ENCODE measurements around the gene FERMT1. TPM values are rescaled to one million over a fixed set of nuclear protein-coding genes. Genes with fewer than 3 reads are reported as not detected.

The FERMT1 gene
- total and polyA plus RNA-seq, 2 of the 13 experiments (the other 11 are each of a cell fraction or from before 2014, with no cell fraction given) = 15.8 to 29.5 TPM

- peaks cover 2 to 5% of the 10 kb centered on the region in 2 experiments; a peak in 3 of 5 replicates for H3K27me3 ChIP-seq (ENCODE audit: control insufficient read depth in 1 of 2, insufficient read depth in 2 of 2, low read length in 2 of 2)
- ChIA-PET CTCF (ENCODE audit: low intra/inter-chr PET ratio, low total read pairs) (no interaction called here), POLR2A (no interaction called here)
- DNase-seq (ENCODE audit: low spot score) = no peak
- H4K20me1 ChIP-seq (ENCODE audit: insufficient read depth, low read length) = no peaks in the 10 kb centered on the region
- no peak for FAIRE-seq
- H3K4me3 ChIP-seq (replicated peaks in 1 of 3; ENCODE audit: insufficient read depth in 1 of 3, low read depth in 2 of 3, low read length in 3 of 3) = no peak overlapping the region
- ATAC-seq = no peak
- intact Hi-C loops (cut with micrococcal nuclease; ENCODE audit: unreplicated experiment) (no loop called here), in situ Hi-C loops (cut with HindIII; ENCODE audit: extremely low pct_ligation_motif_present, low pct_unique_long_range_greater_than_20kb) (no loop called here)
- no peaks in the 10 kb centered on the region for H3K36me3 ChIP-seq (replicated peaks in 1 of 2; ENCODE audit: control insufficient read depth in 1 of 2, insufficient read depth in 2 of 2, low read length in 2 of 2)
- H2AFZ ChIP-seq (ENCODE audit: low read length) = no peak overlapping the region
- H3K9ac ChIP-seq (ENCODE audit: insufficient read depth, low read depth, low read length) = no peak overlapping the region
- H3K4me2 ChIP-seq (ENCODE audit: low read depth, low read length) = no peak overlapping the region
- no peak overlapping the region for H3K27ac ChIP-seq (ENCODE audit: extremely low read length, insufficient read depth, low read length)
- TF ChIP-seq ZNF782 (CRISPR knock-in tag; IDR thresholded peaks at IDR 0.05; ENCODE audit: borderline replicate concordance) (no peak), REL (CRISPR knock-in tag; conservative IDR thresholded peaks at IDR 0.05) (no peak), ZNF709 (CRISPR knock-in tag; IDR thresholded peaks at IDR 0.05) (no peak), TRAFD1 (CRISPR knock-in tag; IDR thresholded peaks at IDR 0.05; ENCODE audit: borderline replicate concordance) (no peak), SOX6 (IDR thresholded peaks at IDR 0.05) (no peak), SOX6 (CRISPR knock-in tag; IDR thresholded peaks at IDR 0.05) (no peak), HNRNPK (IDR thresholded peaks at IDR 0.05; ENCODE audit: low read depth, low read length, poor library complexity, severe bottlenecking) (no peak), SCMH1 (CRISPR knock-in tag; IDR thresholded peaks at IDR 0.05; ENCODE audit: borderline replicate concordance) (no peak), ZNF367 (CRISPR knock-in tag; IDR thresholded peaks at IDR 0.05; ENCODE audit: borderline replicate concordance) (no peak), DNMT3B (CRISPR knock-in tag; conservative IDR thresholded peaks at IDR 0.05) (no peak)
- TF ChIP-seq, protein P1, sequence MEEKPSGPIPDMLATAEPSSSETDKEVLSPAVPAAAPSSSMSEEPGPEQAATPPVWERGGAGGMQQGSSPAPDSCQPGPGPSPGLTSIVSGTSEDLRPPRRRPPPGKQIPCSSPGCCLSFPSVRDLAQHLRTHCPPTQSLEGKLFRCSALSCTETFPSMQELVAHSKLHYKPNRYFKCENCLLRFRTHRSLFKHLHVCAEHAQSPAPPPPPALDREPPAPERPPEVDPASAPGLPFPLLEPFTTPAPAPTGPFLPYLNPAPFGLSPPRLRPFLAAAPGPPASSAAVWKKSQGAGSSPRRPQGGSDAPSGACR (CRISPR knock-in tag; IDR thresholded peaks at IDR 0.05) = no peak
- H3K4me1 ChIP-seq (ENCODE audit: insufficient read depth, low read length) = no peaks in the 10 kb centered on the region
- no peaks in the 10 kb centered on the region for H3K9me3 ChIP-seq (ENCODE audit: low read length)
- no TSS peak for BruUV-seq (replicated peaks)
- H3K79me2 ChIP-seq (ENCODE audit: insufficient read depth, low read length) = no peaks in the 10 kb centered on the region
These were observed 42.5 kb upstream of the FERMT1 start for GRCh38 chr20:6165346-6165745.
